ENCODE measurements around the gene SERPINE1.

The SERPINE1 gene

GRCh38 chr7:101140339-101140699, 13.4 kb downstream of the SERPINE1 start:
- Histone ChIP-seq H3K27me3 (ENCODE audit: insufficient read depth, poor library complexity, severe bottlenecking) (no peaks in the 10 kb centered on the region), H3K9me3 (ENCODE audit: severe bottlenecking) (no peaks in the 10 kb centered on the region), H3K4me3 (ENCODE audit: severe bottlenecking) (no peak overlapping the region), H3K27ac (ENCODE audit: poor library complexity, severe bottlenecking) (peak overlapping the region; percentile 90), H3K4me1 (ENCODE audit: insufficient read depth, poor library complexity, severe bottlenecking) (peaks cover 31% of the 10 kb centered on the region), H3K36me3 (ENCODE audit: low read depth) (peaks cover 29% of the 10 kb centered on the region)
- no peak for TF ChIP-seq CTCF (IDR thresholded peaks at IDR 0.05; ENCODE audit: poor library complexity, severe bottlenecking)
- DNase-seq (ENCODE audit: low spot score) (no peak), ATAC-seq (ENCODE audit: low read depth) (no peak; the same call in 2 of the 3 replicates)

GRCh38 chr7:101140746-101141382, 14.0 kb downstream of the SERPINE1 start:
- Histone ChIP-seq H3K4me3 (ENCODE audit: severe bottlenecking) (no peak overlapping the region), H3K4me1 (ENCODE audit: insufficient read depth, poor library complexity, severe bottlenecking) (peaks cover 31% of the 10 kb centered on the region), H3K27me3 (ENCODE audit: insufficient read depth, poor library complexity, severe bottlenecking) (no peaks in the 10 kb centered on the region), H3K27ac (ENCODE audit: poor library complexity, severe bottlenecking) (peak overlapping the region; percentile 90), H3K9me3 (ENCODE audit: severe bottlenecking) (no peaks in the 10 kb centered on the region), H3K36me3 (ENCODE audit: low read depth) (peaks cover 24% of the 10 kb centered on the region)
- TF ChIP-seq CTCF (IDR thresholded peaks at IDR 0.05; ENCODE audit: poor library complexity, severe bottlenecking), result no peak
- DNase-seq (ENCODE audit: low spot score) (no peak), ATAC-seq (ENCODE audit: low read depth) (peak; percentile 38)

- Histone ChIP-seq H3K36me3 (ENCODE audit: low read depth) (peaks cover 13% of the 10 kb centered on the region), H3K27me3 (ENCODE audit: insufficient read depth, poor library complexity, severe bottlenecking) (no peaks in the 10 kb centered on the region), H3K27ac (ENCODE audit: poor library complexity, severe bottlenecking) (no peak overlapping the region), H3K4me1 (ENCODE audit: insufficient read depth, poor library complexity, severe bottlenecking) (peaks cover 17% of the 10 kb centered on the region), H3K4me3 (ENCODE audit: severe bottlenecking) (no peak overlapping the region), H3K9me3 (ENCODE audit: severe bottlenecking) (no peaks in the 10 kb centered on the region)
- ATAC-seq (ENCODE audit: low read depth) (no peak), DNase-seq (ENCODE audit: low spot score) (no peak)
- no peak for TF ChIP-seq CTCF (IDR thresholded peaks at IDR 0.05; ENCODE audit: poor library complexity, severe bottlenecking)
Observed at GRCh38 chr7:101151908-101152651, 25.2 kb downstream of the SERPINE1 start.

GRCh38 chr7:101153969-101154692, 27.2 kb downstream of the SERPINE1 start, which contains the start of gene AP1S1:
Gene AP1S1, plus strand, starts transcription at chr7:101154476. Its CDS starts 39 bp downstream, at chr7:101154515.
- no peak for TF ChIP-seq CTCF (IDR thresholded peaks at IDR 0.05; ENCODE audit: poor library complexity, severe bottlenecking)
- ATAC-seq (ENCODE audit: low read depth) (peak; percentile 85), DNase-seq (ENCODE audit: low spot score) (peak; percentile 93)
- Histone ChIP-seq H3K9me3 (ENCODE audit: severe bottlenecking) (no peaks in the 10 kb centered on the region), H3K27me3 (ENCODE audit: insufficient read depth, poor library complexity, severe bottlenecking) (no peaks in the 10 kb centered on the region), H3K27ac (ENCODE audit: poor library complexity, severe bottlenecking) (peak within 1 kb of the TSS; percentile 77), H3K4me1 (ENCODE audit: insufficient read depth, poor library complexity, severe bottlenecking) (peaks cover 23% of the 10 kb centered on the region), H3K4me3 (ENCODE audit: severe bottlenecking) (peak within 1 kb of the TSS; percentile 57), H3K36me3 (ENCODE audit: low read depth) (peaks cover 33% of the 10 kb centered on the region)

All from RWPE2 (cell line).